DMS114 treated with DMSO at 0.1 percent for 48 hours (cell line): ENCODE results near the gene RPL39L.
"Not testable (repeated sequence)": the region's sequence is repeated elsewhere in the genome, so short reads cannot be mapped to it uniquely, and the experiment has no call there.

Source experiments
- DNase-seq: peaks from one replicate; lab custom pipeline; 2025; ENCODE audit not compliant: unreplicated experiment; lab: John Stamatoyannopoulos, UW

The RPL39L gene

DNA sequence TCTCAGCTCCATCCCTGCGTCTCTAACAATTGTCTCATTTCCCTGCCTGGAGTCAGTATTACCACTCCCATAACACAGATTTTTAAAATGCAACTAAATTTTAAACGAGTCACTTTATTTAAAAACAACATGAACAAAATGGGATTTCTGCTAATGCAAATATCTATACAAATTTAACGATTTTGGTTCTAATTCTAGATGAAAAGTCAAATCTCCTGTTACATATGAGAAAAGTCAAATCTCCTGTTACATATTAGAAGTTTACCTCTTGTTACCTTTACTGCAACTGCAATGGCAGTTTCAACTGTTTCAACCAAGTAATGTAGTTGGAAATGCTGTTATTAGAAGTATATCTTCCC lies 578 bp upstream of the RPL39L start:
- DNase-seq = no peak

DNA sequence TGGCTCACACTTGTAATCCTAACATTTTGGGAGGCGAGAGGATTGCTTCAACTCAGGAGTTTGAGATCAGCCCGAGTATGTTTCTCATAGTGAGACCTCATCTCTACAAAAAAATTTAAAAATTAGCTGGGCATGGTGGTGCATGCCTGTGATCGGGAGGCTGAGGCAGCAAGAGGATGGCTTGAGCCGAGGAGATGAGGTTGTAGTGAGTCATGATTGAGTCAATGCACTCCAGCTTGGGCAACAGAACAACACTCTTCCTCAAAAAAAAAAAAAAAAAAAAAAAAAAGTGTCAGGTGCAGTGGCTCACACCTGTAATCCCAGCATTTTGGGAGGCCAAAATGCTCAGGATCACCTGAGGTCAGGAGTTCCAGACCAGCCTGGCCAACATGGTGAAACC lies 2.4 kb downstream of the RPL39L start:
- no peak for DNase-seq

DNA sequence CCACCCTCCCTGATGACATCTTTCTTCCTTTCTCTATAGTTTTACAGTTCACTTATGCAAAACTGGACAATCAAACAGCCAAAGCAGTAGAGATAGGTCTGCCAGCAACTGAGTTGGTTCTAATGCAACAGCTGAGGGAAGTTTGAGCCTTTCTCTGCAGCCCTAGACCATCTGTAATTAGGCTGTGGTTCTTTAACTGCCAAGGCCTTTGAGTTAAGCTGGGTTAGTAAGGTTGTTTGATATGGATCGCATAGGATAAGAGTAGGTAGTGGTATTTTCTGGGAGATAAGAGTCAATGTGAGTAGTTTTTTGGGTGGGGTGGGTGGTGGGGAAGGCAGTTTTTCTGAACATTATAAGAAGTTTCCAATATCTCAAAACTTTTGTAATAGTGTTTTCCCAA lies 3.0 kb downstream of the RPL39L start:
- no peak for DNase-seq

DNA sequence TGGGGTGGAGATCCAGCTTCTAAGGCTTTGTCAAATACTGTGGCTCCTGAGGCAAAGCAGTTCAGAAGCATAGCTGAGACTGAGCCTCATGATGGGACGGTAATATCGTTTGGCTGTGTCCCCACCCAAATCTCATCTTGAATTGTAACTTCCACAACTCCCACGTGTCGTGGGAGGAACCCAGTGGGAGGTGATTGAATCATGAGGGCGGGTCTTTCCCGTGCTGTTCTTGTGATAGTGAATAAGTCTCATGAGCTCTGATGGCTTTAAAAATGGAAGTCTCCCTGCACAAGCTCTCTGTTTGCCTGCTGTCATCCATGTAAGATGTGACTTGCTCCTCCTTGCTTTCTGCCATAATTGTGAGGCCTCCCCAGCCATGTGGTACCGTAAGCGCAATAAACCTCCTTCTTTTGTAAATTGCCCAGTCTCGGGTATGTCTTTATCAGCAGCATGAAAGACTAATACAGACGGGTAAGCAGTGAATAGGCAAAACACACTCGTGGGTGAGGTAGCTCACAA lies 4.1 kb downstream of the RPL39L start:
- not testable (repeated sequence) for DNase-seq

DNA sequence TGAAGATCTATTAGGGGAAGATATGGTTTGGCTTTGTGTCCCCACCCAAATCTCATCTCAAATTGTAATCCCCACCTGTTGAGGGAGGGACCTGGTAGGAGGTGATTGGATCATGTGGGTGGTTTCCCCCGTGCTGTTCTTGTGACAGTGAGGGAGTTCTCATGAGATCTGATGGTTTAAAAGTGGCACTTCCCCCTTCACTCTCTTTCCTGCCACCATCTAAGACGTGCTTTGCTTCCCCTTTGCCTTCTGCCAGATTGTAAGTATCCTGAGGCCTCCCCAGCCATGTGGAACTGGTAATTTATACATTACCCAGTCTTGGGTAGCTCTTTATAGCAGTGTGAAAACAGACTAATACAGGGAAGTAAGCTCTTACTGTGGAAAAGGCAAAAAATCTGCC lies 6.1 kb downstream of the RPL39L start:
- not testable (repeated sequence) for DNase-seq

DNA sequence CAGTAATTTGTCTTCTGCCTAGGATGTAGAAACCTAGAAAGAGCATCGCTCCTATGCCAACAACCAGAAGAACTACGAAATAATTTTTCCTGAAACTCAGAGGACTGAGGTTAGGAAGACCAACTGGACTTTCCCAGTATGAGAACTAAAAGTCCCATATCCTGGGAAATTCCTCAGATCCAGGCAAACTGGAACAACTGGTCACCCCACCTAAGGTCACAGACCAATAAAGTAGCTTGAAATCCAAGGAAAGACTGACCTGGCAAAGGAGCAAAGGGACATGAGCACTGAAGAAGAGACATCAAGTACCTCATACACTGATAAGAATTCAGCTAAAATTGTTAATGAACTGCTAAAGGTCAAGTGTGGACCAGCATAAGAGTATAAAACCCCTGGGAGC lies 6.6 kb downstream of the RPL39L start:
- no peak for DNase-seq

DNA sequence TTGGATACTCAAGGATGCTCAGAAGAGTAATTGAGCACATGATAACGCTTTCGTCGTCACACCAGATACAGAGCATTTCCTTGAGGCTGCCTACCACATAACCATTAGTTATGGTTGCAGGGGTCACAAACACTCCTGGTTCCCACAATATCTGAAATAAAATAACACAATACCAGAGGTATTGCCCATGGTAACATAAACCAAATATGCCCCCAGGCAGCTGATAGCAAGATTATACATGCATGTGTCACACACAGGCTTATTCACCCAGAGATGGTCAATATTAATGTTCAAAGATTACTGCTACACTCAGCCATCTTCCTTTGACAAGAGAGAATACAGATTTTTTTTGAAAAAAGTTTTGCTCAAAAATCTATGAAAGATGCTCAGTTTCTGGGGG lies 7.3 kb downstream of the RPL39L start:
- DNase-seq = no peak

DNA sequence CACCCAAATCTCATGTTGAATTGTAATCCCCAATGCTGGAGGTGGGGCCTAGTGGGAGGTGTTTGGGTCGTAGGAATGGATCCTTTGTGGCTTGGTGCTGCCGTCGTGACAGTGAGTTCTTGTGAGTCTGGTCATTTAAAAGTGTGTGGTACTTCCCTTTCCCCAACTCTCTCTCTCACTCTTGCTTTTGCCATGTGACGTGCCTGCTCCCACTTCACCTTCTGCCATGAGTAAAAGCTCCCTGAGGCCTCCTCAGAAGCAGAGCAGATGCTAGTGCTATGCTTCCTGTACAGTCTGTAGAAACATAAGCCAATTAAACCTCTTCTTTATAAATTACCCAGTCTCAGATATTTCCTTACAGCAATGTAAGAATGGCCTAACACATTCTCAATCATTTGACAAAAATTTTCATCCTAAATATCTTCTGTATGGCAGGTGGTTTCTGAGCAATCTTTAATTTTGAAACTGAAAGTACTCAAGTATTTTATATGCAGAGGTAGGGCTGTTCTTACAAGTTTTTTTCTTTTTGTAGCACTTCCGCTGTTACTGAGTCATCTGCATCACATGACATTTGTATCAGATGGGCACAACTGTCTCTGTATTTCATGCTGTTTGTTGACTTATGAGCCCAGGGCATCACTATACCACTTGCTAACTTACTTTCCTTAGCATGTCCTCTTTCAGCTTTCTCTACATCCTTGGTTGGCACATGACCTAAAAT lies 8.8 kb downstream of the RPL39L start:
- DNase-seq = no peak

DNA sequence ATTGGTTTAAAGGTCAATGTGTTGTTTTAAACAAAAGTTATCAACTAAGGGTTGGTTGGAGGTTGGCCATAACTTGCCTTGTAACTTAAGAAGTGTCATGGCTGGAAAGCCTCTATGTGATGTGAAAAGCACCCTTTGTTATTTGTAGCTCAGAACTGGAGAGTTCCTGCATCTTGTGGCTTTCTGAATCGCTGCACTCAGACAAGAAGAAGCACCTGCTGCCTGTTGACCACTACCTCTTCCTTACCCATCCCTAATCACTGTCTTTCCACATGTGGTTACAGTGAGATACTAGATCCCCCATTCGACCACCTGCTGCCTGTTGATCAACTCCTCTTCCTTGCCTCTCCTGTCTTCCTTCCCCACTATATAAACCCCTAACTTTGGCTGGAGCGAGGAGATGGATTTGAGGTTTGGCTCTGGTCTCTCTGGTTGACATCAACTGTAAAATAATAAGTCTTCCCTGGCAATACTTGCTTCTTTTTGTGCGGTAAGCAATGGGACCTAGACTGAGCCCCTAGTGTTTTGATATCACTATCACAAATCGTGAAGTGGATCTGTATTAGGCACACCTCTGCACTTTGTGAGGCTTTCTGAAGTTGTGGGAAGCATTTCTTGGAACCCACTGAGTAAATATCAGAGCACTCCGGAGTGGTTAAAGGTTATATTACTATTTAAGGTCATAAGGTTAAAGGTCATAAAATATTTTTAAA lies 13.8 kb downstream of the RPL39L start:
- no peak for DNase-seq

DNA sequence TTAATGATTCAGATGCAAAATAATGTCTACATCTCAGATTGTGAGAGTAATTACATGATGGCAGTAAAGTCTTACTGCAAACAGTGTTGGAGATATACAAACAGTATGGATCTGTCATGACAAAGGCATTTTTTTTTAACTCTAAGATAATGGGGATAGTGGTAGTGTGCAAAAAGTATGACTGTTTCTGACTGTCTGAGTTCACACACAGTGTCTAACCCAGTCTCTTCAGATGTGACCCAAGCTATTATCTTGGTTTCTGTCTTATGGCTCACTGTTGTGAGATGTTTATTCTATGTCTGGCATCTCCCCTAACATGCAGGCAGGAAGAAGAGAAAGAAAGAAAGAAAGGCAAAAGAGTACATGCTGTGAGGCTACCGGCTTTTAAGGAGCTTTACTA lies 17.0 kb downstream of the RPL39L start:
- no peak for DNase-seq

DNA sequence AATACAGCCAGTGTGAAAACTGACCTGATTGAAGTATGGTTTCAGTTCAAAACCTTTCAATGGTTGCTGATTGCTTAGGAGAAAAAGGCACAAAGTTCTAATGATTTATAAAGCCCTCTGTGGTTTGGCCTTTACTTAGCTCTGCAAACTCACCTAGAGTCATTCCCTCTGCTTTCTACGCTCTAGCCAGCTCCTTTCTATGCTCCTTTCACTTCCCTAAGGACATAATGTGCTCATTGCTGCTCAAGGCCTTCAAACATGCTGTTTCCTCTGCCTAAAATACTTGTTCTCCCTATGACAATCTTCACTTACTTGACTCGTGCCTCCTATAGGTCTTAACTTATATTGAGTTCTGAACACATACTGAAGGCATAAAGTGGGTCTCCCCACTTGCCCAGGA lies 19.0 kb downstream of the RPL39L start:
- DNase-seq = no peak

DNA sequence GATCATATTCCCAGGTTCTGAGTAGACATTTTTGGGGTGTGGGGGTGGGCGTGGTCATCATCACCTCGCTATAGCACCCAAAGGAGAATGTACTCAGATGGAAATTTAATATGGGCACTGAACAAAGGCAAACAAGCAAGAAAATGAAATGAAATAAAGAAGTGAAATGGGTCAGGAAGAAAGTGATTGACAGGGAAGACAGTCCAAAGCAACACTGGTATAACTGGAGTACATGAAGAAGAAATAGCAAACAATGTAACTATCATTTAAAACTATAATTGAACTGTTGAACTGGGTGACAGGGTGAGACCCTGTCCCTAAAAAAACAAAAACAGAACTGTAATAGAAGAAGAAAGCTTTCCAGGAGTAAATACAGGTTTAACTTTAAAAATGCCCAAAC lies 24.8 kb downstream of the RPL39L start:
- DNase-seq = no peak

DNA sequence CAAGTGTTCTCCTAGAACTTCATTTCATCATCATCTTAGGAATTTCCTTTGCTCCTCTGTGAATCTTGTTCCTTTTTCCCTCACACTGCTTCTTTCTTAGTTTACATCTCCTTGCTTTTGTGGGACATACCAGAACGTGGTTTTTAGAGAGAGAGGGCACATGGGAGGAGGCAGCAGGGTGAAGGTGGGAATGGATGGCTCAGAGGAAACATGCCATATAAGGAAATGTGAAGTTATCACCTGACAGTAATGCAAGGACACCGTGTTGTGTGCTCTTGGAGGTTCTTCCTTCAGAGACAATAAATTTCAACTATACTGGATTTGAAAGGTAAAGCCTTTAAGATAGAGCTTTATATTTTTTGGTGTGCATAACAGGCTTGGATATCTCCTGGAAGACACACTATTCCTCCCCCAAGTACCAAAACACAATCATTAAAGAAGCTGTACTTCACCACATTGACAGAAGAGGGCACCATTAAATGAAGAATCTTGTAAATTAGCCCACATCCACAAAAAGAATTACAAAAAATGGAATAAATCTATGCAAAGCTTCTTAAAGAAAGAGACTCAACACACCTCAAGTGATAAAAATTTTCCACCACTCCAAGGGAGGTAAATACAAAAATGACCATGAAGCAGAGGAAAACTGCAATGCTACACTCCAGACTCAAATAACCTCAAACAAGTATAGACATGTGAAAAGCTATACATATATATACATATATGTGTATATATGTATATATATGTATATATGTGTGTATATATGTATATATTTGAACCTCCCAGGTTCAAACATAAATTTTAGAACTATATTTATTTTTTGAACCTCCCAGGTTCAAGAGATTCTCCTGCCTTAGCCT lies 26.1 kb downstream of the RPL39L start:
- DNase-seq = peak; percentile 39

DNA sequence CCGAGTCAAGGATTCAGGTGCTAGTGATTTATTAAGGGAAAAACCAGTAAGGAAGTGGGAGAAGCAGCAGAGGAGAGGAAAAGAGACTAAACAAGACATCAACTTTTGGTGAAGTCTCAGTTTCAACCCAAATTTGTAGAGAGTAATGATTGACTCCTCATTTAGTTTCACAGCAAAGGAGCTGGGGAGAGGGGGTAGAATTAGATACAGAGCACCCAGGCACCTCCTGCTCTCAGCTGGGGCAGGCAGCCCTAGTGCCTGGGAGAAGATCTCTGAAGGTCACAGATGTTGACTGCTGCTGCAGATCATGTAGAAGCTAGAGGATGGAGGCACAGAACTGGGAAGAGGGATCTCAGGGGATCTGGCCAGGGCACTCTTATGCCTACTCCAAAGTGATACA lies 29.1 kb downstream of the RPL39L start:
- DNase-seq = no peak

DNA sequence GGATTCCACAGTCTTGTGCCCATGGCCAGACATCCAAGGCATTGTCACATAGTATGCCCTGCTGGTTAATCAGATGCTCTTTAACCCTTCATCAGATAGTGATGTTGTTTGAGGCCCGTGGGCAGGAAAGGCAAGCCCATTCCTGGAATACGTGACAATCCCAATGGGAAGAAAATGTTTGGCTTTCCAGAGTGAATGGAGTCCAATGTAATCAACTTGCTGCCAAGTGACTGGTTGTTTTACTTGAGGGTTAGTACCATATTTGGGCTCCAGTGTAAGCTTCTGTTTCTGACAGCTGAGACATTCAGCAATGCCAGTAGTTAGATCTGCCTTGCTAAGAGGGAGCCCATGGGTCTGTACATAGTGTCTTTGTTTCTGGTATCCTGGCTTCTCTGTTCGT lies 31.3 kb downstream of the RPL39L start:
- DNase-seq = no peak

DNA sequence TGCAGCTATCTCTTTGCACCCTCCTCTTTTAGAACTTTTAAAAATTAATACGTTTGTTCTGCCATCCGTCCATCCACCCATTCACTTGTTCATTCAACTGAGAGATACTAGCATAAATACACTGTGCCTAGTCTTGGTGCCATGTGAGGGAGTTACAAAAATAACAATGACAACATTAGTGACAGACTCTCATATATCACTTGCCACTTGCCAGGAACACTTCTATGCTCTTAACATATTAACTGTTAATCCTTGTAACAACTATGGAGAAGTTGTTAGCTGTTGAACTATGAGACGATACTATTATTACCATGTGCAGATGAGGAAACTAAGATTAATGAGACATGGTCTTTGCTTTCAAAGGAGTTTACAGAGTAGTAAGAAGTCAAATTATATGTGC lies 33.6 kb downstream of the RPL39L start:
- no peak for DNase-seq

DNA sequence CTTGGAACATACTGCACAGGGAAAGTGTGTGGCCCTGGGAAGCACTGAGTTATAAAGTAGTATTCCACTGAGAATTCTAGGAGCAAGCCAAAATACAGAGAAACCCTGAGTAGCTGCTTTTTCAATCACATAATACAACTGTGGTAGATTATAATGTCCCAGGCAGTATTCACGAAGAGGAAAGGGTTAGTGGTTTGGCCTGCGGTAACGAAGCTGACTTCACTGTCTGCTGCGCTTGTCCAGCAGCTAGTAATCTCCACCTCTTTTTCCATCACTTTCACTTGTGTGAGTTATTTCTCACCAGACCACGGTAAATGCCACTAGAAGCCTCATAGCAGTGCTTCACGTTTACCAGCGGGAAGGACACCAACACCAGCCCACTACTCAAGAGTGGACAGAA lies 34.4 kb downstream of the RPL39L start:
- DNase-seq = no peak

DNA sequence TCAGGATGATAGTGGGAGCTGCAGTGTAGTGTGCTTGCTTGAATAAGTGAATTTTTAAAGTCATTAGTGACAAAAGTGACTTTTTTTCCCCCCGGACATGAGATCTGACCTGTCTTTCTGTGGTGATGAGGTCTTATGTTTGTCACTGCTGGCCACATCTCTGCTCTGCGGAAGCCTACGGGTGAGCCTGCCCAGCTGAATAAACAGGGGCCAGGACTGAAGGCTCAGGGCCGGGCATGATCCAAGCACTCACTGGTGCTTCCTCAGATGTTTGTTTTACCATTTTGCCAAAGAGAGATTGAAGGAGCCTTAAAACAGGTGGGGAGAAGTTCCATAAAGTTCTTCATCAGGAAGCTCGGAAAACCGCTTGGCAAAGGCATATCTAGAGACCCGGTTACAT lies 35.0 kb downstream of the RPL39L start:
- DNase-seq = no peak

DNA sequence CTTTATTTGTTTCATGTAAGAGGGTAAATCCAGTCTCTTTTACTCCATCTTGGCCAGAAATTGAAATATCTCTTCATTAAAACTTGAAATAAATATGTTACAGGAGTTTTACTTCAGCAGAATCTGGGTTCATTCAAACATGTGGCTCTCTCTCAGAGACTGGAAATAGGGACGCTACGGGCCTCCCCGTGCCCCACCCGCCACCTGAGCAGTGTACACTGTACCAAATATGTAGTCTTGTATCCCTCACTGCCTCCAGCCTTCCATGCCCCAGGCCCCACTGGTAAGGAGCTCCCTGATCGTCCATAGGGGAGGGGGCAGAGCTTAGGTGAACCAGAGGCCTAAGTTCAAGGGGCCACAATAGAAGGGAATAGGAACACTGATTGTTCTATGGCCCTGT lies 36.0 kb downstream of the RPL39L start:
- DNase-seq = no peak

DNA sequence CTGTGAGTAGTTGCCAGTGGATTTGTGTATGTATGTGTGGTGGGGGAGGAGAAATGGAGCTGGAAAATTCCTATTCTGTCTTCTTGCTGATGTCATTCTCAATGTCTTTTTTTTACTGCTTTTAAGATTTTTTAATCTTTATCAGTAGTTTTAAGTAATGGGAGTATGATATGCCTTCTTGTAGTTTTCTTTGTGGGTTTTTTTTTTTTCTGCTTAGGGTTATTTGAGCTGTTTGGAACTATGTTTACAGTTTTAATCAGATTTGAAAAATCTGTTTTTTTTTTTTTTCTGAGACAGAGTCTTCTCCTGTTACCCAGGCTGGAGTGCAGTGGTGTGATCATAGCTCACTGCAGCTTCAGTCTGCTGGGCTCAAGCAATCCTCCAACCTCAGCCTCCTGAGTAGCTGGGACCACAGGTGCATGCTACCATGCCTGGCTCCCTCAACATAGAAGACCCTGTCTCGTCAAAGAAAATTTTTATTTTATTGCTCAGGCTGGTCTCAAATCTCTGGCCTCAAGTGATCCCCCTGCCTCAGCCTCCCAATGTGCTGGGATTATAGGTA lies 37.1 kb downstream of the RPL39L start:
- no peak for DNase-seq
